GM12873 (cell line): ENCODE results near the gene MBOAT1.

Experiments used
- CTCF ChIP-seq: IDR thresholded peaks from 2 replicates; pipeline ENCODE4 v1.5.1; 2012; ENCODE audit warnings: low read depth, mild to moderate bottlenecking, moderate library complexity, low read length, control low read depth; ENCODE audit not compliant: insufficient read depth; ENCODE audit errors: missing control alignments

Gene MBOAT1

GRCh38 chr6:20237677-20238460, 25.6 kb upstream of the MBOAT1 start:
- no peak for TF ChIP-seq CTCF

GRCh38 chr6:20236909-20237600, 24.8 kb upstream of the MBOAT1 start:
- no peak for TF ChIP-seq CTCF

- TF ChIP-seq CTCF = no peak
Measured at GRCh38 chr6:20236344-20236743, 24.1 kb upstream of the MBOAT1 start.

- TF ChIP-seq CTCF = no peak
Measured at GRCh38 chr6:20235041-20235440, 22.8 kb upstream of the MBOAT1 start.

GRCh38 chr6:20234136-20234535, 21.9 kb upstream of the MBOAT1 start:
- TF ChIP-seq CTCF = no peak

GRCh38 chr6:20233007-20233730, 20.9 kb upstream of the MBOAT1 start:
- no peak for TF ChIP-seq CTCF

GRCh38 chr6:20232188-20232587, 19.9 kb upstream of the MBOAT1 start:
- no peak for TF ChIP-seq CTCF
